Skin epidermis (tissue), 12 donors: ENCODE results near the gene SLC12A6.
"Not testable (repeated sequence)": the region's sequence is repeated elsewhere in the genome, so short reads cannot be mapped to it uniquely, and the experiment has no call there.

Experiments used
- H3K27ac ChIP-seq, 21 experiments: fragments of 200-600 bp; sonication (generic) in 11 of 21; one replicate each; pipeline ENCODE4 v1.5.0; 2020; ENCODE audit warnings: mild to moderate bottlenecking in 3 of 21, inconsistent platforms in 2 of 21, moderate library complexity in 2 of 21
- H3K4me3 ChIP-seq, 7 experiments: fragments of 200-600 bp; sonication (generic) in 2 of 7; one replicate each; pipeline ENCODE4 v1.5.0; 2020; ENCODE audit warnings: inconsistent platforms in 2 of 7, mild to moderate bottlenecking in 2 of 7, moderate library complexity in 1 of 7

SLC12A6 gene

GRCh38 chr15:34217587-34218225, 119.9 kb downstream of the SLC12A6 start:
- Histone ChIP-seq H3K4me3 (no peak overlapping the region), H3K27ac (no peak overlapping the region)

GRCh38 chr15:34216527-34217270, 120.9 kb downstream of the SLC12A6 start:
- Histone ChIP-seq H3K27ac (no peak overlapping the region), H3K4me3 (no peak overlapping the region)

DNA sequence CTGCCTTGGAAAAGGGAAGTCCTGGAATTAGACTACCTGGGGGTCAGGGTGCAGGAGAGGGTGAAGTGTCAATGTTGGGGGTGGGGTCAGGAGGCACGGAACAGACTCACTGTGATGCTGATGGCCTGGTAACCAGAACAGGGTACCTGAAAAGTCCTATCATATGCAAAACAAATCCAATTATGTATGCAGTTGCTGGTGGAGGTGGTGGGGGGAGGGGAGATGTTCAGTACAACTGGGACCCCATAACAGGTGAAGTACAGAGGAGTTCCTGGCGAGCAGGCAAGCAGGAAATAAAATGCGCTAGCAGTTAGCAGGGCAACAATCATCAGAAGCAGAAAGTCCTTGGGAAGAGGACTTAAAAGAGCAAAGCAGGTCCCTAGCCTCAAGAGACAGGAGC, 123.4 kb downstream of the SLC12A6 start:
- no peak overlapping the region for H3K4me3 ChIP-seq
- no peak overlapping the region for H3K27ac ChIP-seq

DNA sequence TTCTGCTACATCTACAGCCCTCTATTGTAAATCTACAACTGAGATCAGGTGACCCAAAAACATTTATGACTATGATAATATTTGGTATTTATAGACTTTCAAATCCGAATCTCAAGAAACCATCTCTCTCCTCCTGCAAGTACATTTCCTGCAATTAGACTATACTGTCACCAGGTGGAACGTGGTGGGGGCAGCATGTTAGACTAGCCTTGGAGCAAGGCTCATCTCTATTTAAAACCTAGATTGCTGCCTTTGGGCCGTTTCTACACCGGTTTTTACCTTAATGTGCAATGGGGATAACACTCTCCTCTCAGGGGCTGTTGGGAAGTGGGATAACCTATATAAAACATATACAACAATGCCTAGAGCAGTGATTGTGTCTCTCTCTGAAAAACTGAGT, 123.9 kb downstream of the SLC12A6 start:
- Histone ChIP-seq H3K27ac (no peak overlapping the region), H3K4me3 (no peak overlapping the region)

DNA sequence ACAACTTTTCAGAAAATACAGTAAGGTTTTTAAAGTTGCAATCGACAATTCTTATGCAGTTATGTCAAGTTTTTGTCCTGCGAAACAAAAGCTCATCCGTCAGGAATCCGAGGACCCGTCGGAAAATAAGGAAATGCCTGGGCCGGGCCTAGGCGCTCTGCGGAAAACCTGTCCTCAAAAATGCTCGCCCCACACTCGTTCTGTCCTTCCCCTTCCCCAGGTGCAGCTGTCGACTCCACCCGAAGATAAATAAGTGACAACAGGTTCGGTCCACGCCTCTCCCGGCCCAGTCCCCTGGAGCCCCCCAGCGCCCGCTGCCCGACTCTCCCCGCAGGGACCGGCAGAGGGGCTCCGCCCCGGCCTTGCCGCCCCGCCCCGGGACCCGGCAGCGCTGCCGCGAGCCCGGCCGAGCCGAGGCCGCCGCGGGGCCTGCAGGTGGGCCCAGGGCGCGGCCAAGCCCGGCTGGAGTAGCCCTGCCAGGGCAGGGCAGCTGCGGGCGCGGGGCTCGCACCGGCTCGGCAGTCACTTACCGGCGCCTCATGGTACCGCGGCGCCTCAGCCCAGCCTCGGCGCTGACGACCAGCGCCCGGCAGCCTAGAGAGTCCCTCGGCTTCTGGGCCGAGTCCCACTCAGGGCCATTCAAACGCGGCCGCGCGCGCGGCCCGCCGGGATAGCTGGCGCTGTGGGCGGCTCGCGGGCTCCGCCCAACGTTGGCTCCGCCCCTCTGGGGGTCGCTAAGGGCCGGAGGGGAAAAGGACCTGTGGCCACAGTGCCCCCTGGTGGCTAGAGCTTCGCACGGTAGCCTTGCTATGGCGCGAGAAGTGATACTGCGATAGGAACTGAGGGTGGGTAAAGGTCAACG, 127.9 kb downstream of the SLC12A6 start, which contains the start of gene KATNBL1:
Gene KATNBL1, minus strand, starts transcription at position 676 of the 862 bp plus-strand sequence. CDS start 46,420 bp downstream, outside the sequence.
- Histone ChIP-seq H3K27ac (peak within 1 kb of the TSS; percentile 31 to 93 (median 85)), H3K4me3 (peak within 1 kb of the TSS; percentile 37 to 63 (median 57))

GRCh38 chr15:34206011-34206410, 131.6 kb downstream of the SLC12A6 start:
- Histone ChIP-seq H3K27ac (no peak overlapping the region), H3K4me3 (no peak overlapping the region)

- no peak overlapping the region for H3K27ac ChIP-seq
Observed at GRCh38 chr15:34203936-34204335, 133.6 kb downstream of the SLC12A6 start.

DNA sequence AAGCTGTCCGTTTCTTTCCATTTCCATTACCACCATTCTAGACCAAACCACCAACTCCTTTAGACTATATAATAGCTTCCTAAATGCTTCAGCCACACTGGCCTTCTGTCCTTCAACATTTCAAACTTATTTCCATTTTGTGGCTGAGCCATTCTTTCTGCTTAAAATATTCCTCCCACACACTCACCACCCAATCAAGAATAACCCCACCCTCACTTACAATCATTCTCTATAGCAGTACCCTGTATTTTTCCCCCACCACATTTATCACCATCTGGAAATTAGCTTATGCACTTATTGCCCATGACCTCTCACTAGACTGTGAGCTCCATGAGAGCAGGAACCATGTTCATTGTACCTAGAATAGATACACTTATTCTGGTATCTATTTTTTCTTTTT, 134.3 kb downstream of the SLC12A6 start:
- no peak overlapping the region for H3K27ac ChIP-seq
- H3K4me3 ChIP-seq = no peak overlapping the region

More at GRCh38 chr15:34203936-34204335, 133.6 kb downstream of the SLC12A6 start:
- H3K4me3 ChIP-seq = no peak overlapping the region

DNA sequence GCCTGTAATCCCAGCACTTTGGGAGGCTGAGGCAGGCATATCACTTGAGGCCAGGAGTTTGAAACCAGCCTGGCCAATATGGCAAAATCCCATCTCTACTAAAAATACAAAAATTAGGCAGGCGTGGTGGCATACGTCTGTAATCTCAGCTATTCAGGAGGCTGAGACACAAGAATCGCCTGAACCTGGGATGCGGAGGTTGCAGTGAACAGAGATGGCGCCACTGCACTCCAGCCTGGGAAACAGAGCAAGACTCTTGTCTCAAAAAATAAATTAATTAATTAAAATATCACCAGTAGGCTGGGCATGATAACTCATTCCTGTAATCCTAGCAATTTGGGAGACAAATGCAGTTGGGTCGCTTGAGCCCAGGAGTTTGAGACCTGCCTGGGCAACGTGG, 144.3 kb downstream of the SLC12A6 start:
- not testable (repeated sequence) for H3K4me3 ChIP-seq, H3K27ac ChIP-seq

- no peak overlapping the region for H3K4me3 ChIP-seq
- H3K27ac ChIP-seq = no peak overlapping the region
Observed at GRCh38 chr15:34188711-34189110, 148.9 kb downstream of the SLC12A6 start.

- Histone ChIP-seq H3K4me3 (no peak overlapping the region), H3K27ac (no peak overlapping the region)
Observed at GRCh38 chr15:34185666-34186065, 151.9 kb downstream of the SLC12A6 start.

DNA sequence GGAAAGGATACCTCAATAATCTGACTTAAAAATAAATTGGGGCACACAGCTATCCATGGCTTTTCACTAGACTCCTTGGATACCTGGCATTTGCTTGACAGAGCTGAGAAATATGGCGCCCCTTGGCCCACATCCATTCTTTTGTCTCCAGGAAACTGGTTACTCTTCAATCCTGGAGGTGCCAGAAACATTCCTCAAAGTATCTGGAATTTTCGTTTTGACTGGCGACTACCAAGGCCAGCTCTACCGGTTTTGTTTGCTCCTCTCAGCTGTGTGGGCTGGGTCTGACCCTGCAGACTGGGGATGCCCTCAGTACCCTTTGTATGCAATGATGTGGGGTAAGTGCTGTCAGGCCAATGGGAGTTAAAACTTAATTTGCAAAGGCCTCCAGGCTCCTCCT, 154.6 kb downstream of the SLC12A6 start:
- Histone ChIP-seq H3K27ac (no peak overlapping the region), H3K4me3 (no peak overlapping the region)
